Bronchial epithelial cell (primary cell): ENCODE data around the gene CCL22. TPM values are rescaled to one million over a fixed set of nuclear protein-coding genes. Genes with fewer than 3 reads are reported as not detected.
A peak's percentile ranks its signal among the peaks of the same experiment; 100 is the strongest.

Source experiments
- DNase-seq: peaks from one replicate; pipeline ENCODE4 v3.0.0-alpha.2; 2010; ENCODE audit warnings: low read depth
- FAIRE-seq: peaks from 2 replicates; lab custom pipeline; 2011; peaks lifted over from hg19 to GRCh38; lab: Jason Lieb, UNC
- H3K27me3 ChIP-seq: 2 replicates; pipeline ENCODE4 v1.5.1; 2011; ENCODE audit warnings: low read length; ENCODE audit not compliant: control insufficient read depth, insufficient read depth
- H3K36me3 ChIP-seq: 2 replicates; pipeline ENCODE4 v1.5.1; 2011; ENCODE audit warnings: low read length; ENCODE audit not compliant: control insufficient read depth, insufficient read depth
- H3K4me3 ChIP-seq: 2 replicates; pipeline ENCODE4 v1.5.1; 2011; ENCODE audit warnings: mild to moderate bottlenecking, low read depth, low read length, control low read depth
- CTCF ChIP-seq: IDR thresholded peaks from 2 replicates; pipeline ENCODE4 v1.5.1; 2011; ENCODE audit warnings: mild to moderate bottlenecking, moderate library complexity, low read length, control low read depth, inconsistent platforms; ENCODE audit not compliant: insufficient read depth, severe bottlenecking
- total RNA-seq: library from RNA; depleted of rRNA; stranded (reverse); fragments of >200 nt; gene quantifications from 2 replicates; pipeline ENCODE4 v1.2.1, GENCODE V29; 2014

The CCL22 gene
- total RNA-seq, 1 donor from 2014 or later: not detected

- no peak for TF ChIP-seq CTCF
- H3K27me3 ChIP-seq: peaks cover 3% of the 10 kb centered on the region
- H3K4me3 ChIP-seq: no peak overlapping the region
- DNase-seq (no peak), FAIRE-seq (no peak)
- no peaks in the 10 kb centered on the region for H3K36me3 ChIP-seq
Observed at GRCh38 chr16:57406881-57407280, 48.3 kb downstream of the CCL22 start.

- peak; percentile 7 for FAIRE-seq
- no peak for DNase-seq
- peaks cover 3% of the 10 kb centered on the region for H3K27me3 ChIP-seq
- H3K36me3 ChIP-seq: no peaks in the 10 kb centered on the region
- H3K4me3 ChIP-seq: no peak overlapping the region
- TF ChIP-seq CTCF: no peak
Observed at GRCh38 chr16:57407521-57408353, 49.2 kb downstream of the CCL22 start.

- no peak for DNase-seq
- Histone ChIP-seq H3K36me3 (no peaks in the 10 kb centered on the region), H3K4me3 (no peak overlapping the region), H3K27me3 (peaks cover 10% of the 10 kb centered on the region)
- no peak for TF ChIP-seq CTCF
- FAIRE-seq: no peak
Observed at GRCh38 chr16:57409065-57409464, 50.5 kb downstream of the CCL22 start.

GRCh38 chr16:57409870-57410587 is 51.4 kb downstream of the CCL22 start:
- peaks cover 9% of the 10 kb centered on the region for H3K27me3 ChIP-seq
- DNase-seq: peak; percentile 42
- no peak for FAIRE-seq
- no peak for TF ChIP-seq CTCF
- no peak overlapping the region for H3K4me3 ChIP-seq
- no peaks in the 10 kb centered on the region for H3K36me3 ChIP-seq

GRCh38 chr16:57411362-57411976 is 52.9 kb downstream of the CCL22 start:
- DNase-seq (no peak), FAIRE-seq (no peak)
- H3K27me3 ChIP-seq: peaks cover 7% of the 10 kb centered on the region
- no peak for TF ChIP-seq CTCF
- no peaks in the 10 kb centered on the region for H3K36me3 ChIP-seq
- H3K4me3 ChIP-seq: no peak overlapping the region
